ENCODE measurements around the gene TENT5C. TPM values are rescaled to one million over a fixed set of nuclear protein-coding genes. Genes with fewer than 3 reads are reported as not detected.

The TENT5C gene
- total and polyA plus RNA-seq, 10 of the 15 experiments (the other 5 are each of a cell fraction or from before 2014, with no cell fraction given): 0.19 to 2.4 (median 0.78) TPM

GRCh38 chr1:117567976-117568375 is 37.9 kb upstream of the TENT5C start:
- H3K9ac ChIP-seq (ENCODE audit: control insufficient read depth, insufficient read depth, low read length): no peak overlapping the region
- BruUV-seq (replicated peaks): no TSS peak

GRCh38 chr1:117568999-117569398 is 36.8 kb upstream of the TENT5C start:
- H3K4me3 ChIP-seq: no peak overlapping the region
- H3K4me2 ChIP-seq (ENCODE audit: control insufficient read depth, insufficient read depth): no peak overlapping the region
- no peaks in the 10 kb centered on the region for H4K20me1 ChIP-seq (ENCODE audit: control insufficient read depth, insufficient read depth)
- TF ChIP-seq, protein P1, sequence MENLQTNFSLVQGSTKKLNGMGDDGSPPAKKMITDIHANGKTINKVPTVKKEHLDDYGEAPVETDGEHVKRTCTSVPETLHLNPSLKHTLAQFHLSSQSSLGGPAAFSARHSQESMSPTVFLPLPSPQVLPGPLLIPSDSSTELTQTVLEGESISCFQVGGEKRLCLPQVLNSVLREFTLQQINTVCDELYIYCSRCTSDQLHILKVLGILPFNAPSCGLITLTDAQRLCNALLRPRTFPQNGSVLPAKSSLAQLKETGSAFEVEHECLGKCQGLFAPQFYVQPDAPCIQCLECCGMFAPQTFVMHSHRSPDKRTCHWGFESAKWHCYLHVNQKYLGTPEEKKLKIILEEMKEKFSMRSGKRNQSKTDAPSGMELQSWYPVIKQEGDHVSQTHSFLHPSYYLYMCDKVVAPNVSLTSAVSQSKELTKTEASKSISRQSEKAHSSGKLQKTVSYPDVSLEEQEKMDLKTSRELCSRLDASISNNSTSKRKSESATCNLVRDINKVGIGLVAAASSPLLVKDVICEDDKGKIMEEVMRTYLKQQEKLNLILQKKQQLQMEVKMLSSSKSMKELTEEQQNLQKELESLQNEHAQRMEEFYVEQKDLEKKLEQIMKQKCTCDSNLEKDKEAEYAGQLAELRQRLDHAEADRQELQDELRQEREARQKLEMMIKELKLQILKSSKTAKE (IDR thresholded peaks at IDR 0.05; ENCODE audit: low read depth, poor library complexity, severe bottlenecking): no peak
- TF ChIP-seq SIX5 (IDR thresholded peaks at IDR 0.05; ENCODE audit: low read depth, low read length, severe bottlenecking) (no peak), CTCF (IDR thresholded peaks at IDR 0.05 in 2 of 3, conservative IDR thresholded peaks at IDR 0.05 in 1 of 3; ENCODE audit: control insufficient read depth in 2 of 3, extremely low read depth in 1 of 3, insufficient read depth in 1 of 3, low read depth in 3 of 3, low read length in 3 of 3) (0 out of 6 replicates have a peak, but pooled peaks of 1 of the 3 experiments have one; percentile 18), ZNF24 (IDR thresholded peaks at IDR 0.05) (no peak), MEF2B (IDR thresholded peaks at IDR 0.05; ENCODE audit: partially characterized antibody, poor library complexity, severe bottlenecking) (no peak)
- TF ChIP-seq, protein P2, sequence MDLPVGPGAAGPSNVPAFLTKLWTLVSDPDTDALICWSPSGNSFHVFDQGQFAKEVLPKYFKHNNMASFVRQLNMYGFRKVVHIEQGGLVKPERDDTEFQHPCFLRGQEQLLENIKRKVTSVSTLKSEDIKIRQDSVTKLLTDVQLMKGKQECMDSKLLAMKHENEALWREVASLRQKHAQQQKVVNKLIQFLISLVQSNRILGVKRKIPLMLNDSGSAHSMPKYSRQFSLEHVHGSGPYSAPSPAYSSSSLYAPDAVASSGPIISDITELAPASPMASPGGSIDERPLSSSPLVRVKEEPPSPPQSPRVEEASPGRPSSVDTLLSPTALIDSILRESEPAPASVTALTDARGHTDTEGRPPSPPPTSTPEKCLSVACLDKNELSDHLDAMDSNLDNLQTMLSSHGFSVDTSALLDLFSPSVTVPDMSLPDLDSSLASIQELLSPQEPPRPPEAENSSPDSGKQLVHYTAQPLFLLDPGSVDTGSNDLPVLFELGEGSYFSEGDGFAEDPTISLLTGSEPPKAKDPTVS (IDR thresholded peaks at IDR 0.05; ENCODE audit: low read depth, low read length): no peak
- no peak overlapping the region for H3K9ac ChIP-seq (ENCODE audit: control insufficient read depth, insufficient read depth, low read length)
- intact Hi-C loops (cut with micrococcal nuclease; ENCODE audit: unreplicated experiment): no loop called here
- H3K27ac ChIP-seq (ENCODE audit: control insufficient read depth, insufficient read depth): no peak overlapping the region
- BruUV-seq (replicated peaks): no TSS peak
- H3K36me3 ChIP-seq (ENCODE audit: control insufficient read depth in 2 of 2, insufficient read depth in 2 of 2, low read length in 1 of 2): no peaks in the 10 kb centered on the region
- H3K4me1 ChIP-seq (ENCODE audit: control insufficient read depth, insufficient read depth, low read length): no peaks in the 10 kb centered on the region
- ChIA-PET POLR2A (no interaction called here), CTCF (interaction anchor here (0.6 to 1.0 kb wide), 3 partner anchors 11 to 35 kb away, joined by 3 to 4 read pairs (median 3); no protein-coding TSS in a partner anchor), SMC1A (ENCODE audit: uncharacterized antibody, unreplicated experiment) (interaction anchor here (0.5 kb wide), 1 partner anchor 129 kb away, joined by 3 read pairs; no protein-coding TSS in a partner anchor), RAD21 (ENCODE audit: unreplicated experiment) (no interaction called here)
- H3K27me3 ChIP-seq (replicated peaks in 1 of 2; ENCODE audit: control insufficient read depth in 2 of 2, insufficient read depth in 2 of 2, low read length in 1 of 2): peaks cover 0 to 3% of the 10 kb centered on the region in 2 experiments; a peak in 3 of 4 replicates
- H3K9me3 ChIP-seq (replicated peaks; ENCODE audit: control insufficient read depth, insufficient read depth, low read length): no peaks in the 10 kb centered on the region
- FAIRE-seq: no peak
- no peak overlapping the region for H2AFZ ChIP-seq (ENCODE audit: control insufficient read depth, low read depth, low read length)
- H3K79me2 ChIP-seq (ENCODE audit: control insufficient read depth, insufficient read depth, low read length): no peaks in the 10 kb centered on the region
- 48% methylated on average over 6 of the region's 6 CpGs for WGBS (ENCODE audit: insufficient coverage, insufficient replicate concordance, low lambda C conversion rate, missing lambda C conversion rate)
- in situ Hi-C loops (cut with MboI): no loop called here
- no peak for ATAC-seq
- DNase-seq (ENCODE audit: low read depth, low spot score): no peak

More at GRCh38 chr1:117567976-117568375, 37.9 kb upstream of the TENT5C start:
- Histone ChIP-seq H3K36me3 (ENCODE audit: control insufficient read depth in 2 of 2, insufficient read depth in 2 of 2, low read length in 1 of 2) (no peaks in the 10 kb centered on the region), H3K4me3 (no peak overlapping the region), H3K4me2 (ENCODE audit: control insufficient read depth, insufficient read depth) (no peak overlapping the region), H2AFZ (ENCODE audit: control insufficient read depth, low read depth, low read length) (no peak overlapping the region), H3K4me1 (ENCODE audit: control insufficient read depth, insufficient read depth, low read length) (no peaks in the 10 kb centered on the region), H4K20me1 (ENCODE audit: control insufficient read depth, insufficient read depth) (peaks cover 2% of the 10 kb centered on the region; the same call in 1 of the 2 replicates), H3K27me3 (replicated peaks in 1 of 2; ENCODE audit: control insufficient read depth in 2 of 2, insufficient read depth in 2 of 2, low read length in 1 of 2) (peaks cover 0 to 6% of the 10 kb centered on the region in 2 experiments; a peak in 3 of 4 replicates), H3K79me2 (ENCODE audit: control insufficient read depth, insufficient read depth, low read length) (no peaks in the 10 kb centered on the region), H3K27ac (ENCODE audit: control insufficient read depth, insufficient read depth) (no peak overlapping the region), H3K9me3 (replicated peaks; ENCODE audit: control insufficient read depth, insufficient read depth, low read length) (no peaks in the 10 kb centered on the region)
- no peak for TF ChIP-seq RBBP5 (conservative IDR thresholded peaks at IDR 0.05)
- ATAC-seq (no peak), DNase-seq (ENCODE audit: low read depth, low spot score) (no peak), FAIRE-seq (no peak)
- RAD21 ChIA-PET (ENCODE audit: unreplicated experiment): no interaction called here
- POLR2A ChIA-PET: no interaction called here
- 19% methylated on average over 3 of the region's 3 CpGs for WGBS (ENCODE audit: insufficient coverage, insufficient replicate concordance, low lambda C conversion rate, missing lambda C conversion rate)
- SMC1A ChIA-PET (ENCODE audit: uncharacterized antibody, unreplicated experiment): no interaction called here
- CTCF ChIA-PET: interaction anchor here (0.9 to 1.0 kb wide), 2 partner anchors 32 to 33 kb away, joined by 3 to 4 read pairs; no protein-coding TSS in a partner anchor
- in situ Hi-C loops (cut with MboI) (no loop called here), intact Hi-C loops (cut with micrococcal nuclease; ENCODE audit: unreplicated experiment) (no loop called here)

All from GM12878 (cell line).